ENCODE measurements around the gene OR14J1. TPM values are rescaled to one million over a fixed set of nuclear protein-coding genes. Genes with fewer than 3 reads are reported as not detected.
"Not testable (repeated sequence)": the region's sequence is repeated elsewhere in the genome, so short reads cannot be mapped to it uniquely, and the experiment has no call there.

OR14J1 gene
- total and polyA plus RNA-seq, 3 donors from 2014 or later, result 0.08 to 0.19 TPM; not detected in 1

- intact Hi-C loops (cut with DNase I; ENCODE audit: low total_unique reads), result no loop called here
- H3K4me3 ChIP-seq, result no peak overlapping the region
- WGBS, 2 donors, result 59 to 66% methylated on average over 3 of the region's 3 CpGs
- H3K4me1 ChIP-seq, result no peaks in the 10 kb centered on the region
- no peak for DNase-seq
- H3K27me3 ChIP-seq, result no peaks in the 10 kb centered on the region
- no peak overlapping the region for H3K27ac ChIP-seq
- no peaks in the 10 kb centered on the region for H3K9me3 ChIP-seq
- TF ChIP-seq POLR2A (IDR thresholded peaks at IDR 0.05) (no peak), CTCF (IDR thresholded peaks at IDR 0.05) (no peak)
- H3K36me3 ChIP-seq (ENCODE audit: low read depth, missing control alignments), result no peaks in the 10 kb centered on the region
Measured at GRCh38 chr6:29263001-29263400, 38.5 kb upstream of the OR14J1 start.

GRCh38 chr6:29294499-29294914 is 7.0 kb upstream of the OR14J1 start:
- WGBS, 2 donors, result 92 to 100% methylated on average over 1 of the region's 1 CpG
- intact Hi-C loops (cut with DNase I; ENCODE audit: low total_unique reads), result no loop called here
- TF ChIP-seq POLR2A (IDR thresholded peaks at IDR 0.05), result no peak
- no peak for TF ChIP-seq CTCF (IDR thresholded peaks at IDR 0.05)
- Histone ChIP-seq H3K9me3 (no peaks in the 10 kb centered on the region), H3K4me3 (no peak overlapping the region), H3K27me3 (no peaks in the 10 kb centered on the region), H3K4me1 (no peaks in the 10 kb centered on the region), H3K36me3 (ENCODE audit: low read depth, missing control alignments) (no peaks in the 10 kb centered on the region), H3K27ac (no peak overlapping the region)
- DNase-seq, result no peak

- H3K4me1 ChIP-seq, result no peaks in the 10 kb centered on the region
- intact Hi-C loops (cut with DNase I; ENCODE audit: low total_unique reads), result no loop called here
- WGBS, 2 donors, result 48 to 77% methylated on average over 5 to 11 of the region's 12 CpGs
- no peaks in the 10 kb centered on the region for H3K36me3 ChIP-seq (ENCODE audit: low read depth, missing control alignments)
- no peak overlapping the region for H3K4me3 ChIP-seq
- H3K9me3 ChIP-seq, result no peaks in the 10 kb centered on the region
- no peak for DNase-seq
- no peaks in the 10 kb centered on the region for H3K27me3 ChIP-seq
- TF ChIP-seq CTCF (IDR thresholded peaks at IDR 0.05) (no peak), POLR2A (IDR thresholded peaks at IDR 0.05) (no peak)
- H3K27ac ChIP-seq, result no peak overlapping the region
Measured at GRCh38 chr6:29295181-29295585, 6.3 kb upstream of the OR14J1 start.

- no peaks in the 10 kb centered on the region for H3K27me3 ChIP-seq
- H3K27ac ChIP-seq, result no peak overlapping the region
- TF ChIP-seq POLR2A (IDR thresholded peaks at IDR 0.05) (no peak), CTCF (IDR thresholded peaks at IDR 0.05) (no peak)
- H3K4me1 ChIP-seq, result no peaks in the 10 kb centered on the region
- DNase-seq, result no peak
- H3K36me3 ChIP-seq (ENCODE audit: low read depth, missing control alignments), result no peaks in the 10 kb centered on the region
- H3K9me3 ChIP-seq, result no peaks in the 10 kb centered on the region
- WGBS, 2 donors, result 58 to 81% methylated on average over 2 to 6 of the region's 7 CpGs
- H3K4me3 ChIP-seq, result no peak overlapping the region
- intact Hi-C loops (cut with DNase I; ENCODE audit: low total_unique reads), result no loop called here
Measured at GRCh38 chr6:29295623-29296022, 5.9 kb upstream of the OR14J1 start.

- no peak for TF ChIP-seq POLR2A (IDR thresholded peaks at IDR 0.05)
- no peak for TF ChIP-seq CTCF (IDR thresholded peaks at IDR 0.05)
- no peak overlapping the region for H3K27ac ChIP-seq
- WGBS, 2 donors, result 71 to 86% methylated on average over 2 of the region's 2 CpGs
- H3K9me3 ChIP-seq, result no peaks in the 10 kb centered on the region
- no peak overlapping the region for H3K4me3 ChIP-seq
- H3K27me3 ChIP-seq, result no peaks in the 10 kb centered on the region
- no peak for DNase-seq
- no peaks in the 10 kb centered on the region for H3K36me3 ChIP-seq (ENCODE audit: low read depth, missing control alignments)
- no peaks in the 10 kb centered on the region for H3K4me1 ChIP-seq
- intact Hi-C loops (cut with DNase I; ENCODE audit: low total_unique reads), result no loop called here
Measured at GRCh38 chr6:29319931-29320330, 18.4 kb downstream of the OR14J1 start.

GRCh38 chr6:29323332-29323731 is 21.8 kb downstream of the OR14J1 start:
- H3K36me3 ChIP-seq (ENCODE audit: low read depth, missing control alignments); H3K4me3 ChIP-seq; H3K4me1 ChIP-seq; H3K27me3 ChIP-seq; intact Hi-C loops (cut with DNase I; ENCODE audit: low total_unique reads); H3K9me3 ChIP-seq; H3K27ac ChIP-seq; DNase-seq: not testable (repeated sequence)

All from testis (tissue), 3 donors.